Activated B cell treated with CpG ODN at 0.5 μM for 24 hours (primary cell): ENCODE data around the gene AP4S1. TPM values are rescaled to one million over a fixed set of nuclear protein-coding genes. Genes with fewer than 3 reads are reported as not detected.

Experiments used
- ATAC-seq: fragments of 200-7000 bp; cut with Tn5 transposase; one replicate; pipeline ENCODE4 v1.10.0; 2021; ENCODE audit warnings: low read depth, mild to moderate bottlenecking, moderate library complexity
- CTCF ChIA-PET: fragments of 350-600 bp; sonication (Branson Sonifier 250); formaldehyde crosslinking; loops from one replicate; lab custom pipeline; 2021; ENCODE audit warnings: antibody characterized with exemption; lab: Charles Lee
- POLR2A ChIA-PET: fragments of 350-600 bp; sonication (Branson Sonifier 250); formaldehyde crosslinking; loops from one replicate; lab custom pipeline; 2021; ENCODE audit warnings: antibody characterized with exemption; lab: Charles Lee
- DNase-seq: peaks from one replicate; pipeline ENCODE4 v3.0.0; 2022
- H3K27ac Mint-ChIP-seq: one replicate; pipeline ENCODE4 v1.8.0; 2020; ENCODE audit warnings: mixed read lengths
- H3K27me3 Mint-ChIP-seq: one replicate; pipeline ENCODE4 v1.8.0; 2021; ENCODE audit warnings: mixed read lengths
- H3K36me3 Mint-ChIP-seq: one replicate; pipeline ENCODE4 v1.8.0; 2021; ENCODE audit warnings: low read depth, mixed read lengths
- H3K4me1 Mint-ChIP-seq: one replicate; pipeline ENCODE4 v1.8.0; 2021; ENCODE audit warnings: mixed read lengths
- H3K4me3 Mint-ChIP-seq: one replicate; pipeline ENCODE4 v1.8.0; 2020; ENCODE audit warnings: mild to moderate bottlenecking, mixed read lengths
- H3K9me3 Mint-ChIP-seq: one replicate; pipeline ENCODE4 v1.8.0; 2020; ENCODE audit warnings: mixed read lengths
- CTCF ChIP-seq: fragments of 200-600 bp; IDR thresholded peaks from one replicate; pipeline ENCODE4 v1.8.0; 2022; ENCODE audit warnings: antibody characterized with exemption, mild to moderate bottlenecking
- intact Hi-C: fragments of 100-400 bp; cut with micrococcal nuclease; formaldehyde crosslinking; loops from one replicate; pipeline ENCODE4 v1.15.1; 2024
- total RNA-seq: library from RNA; stranded (reverse); gene quantifications from 2 replicates; pipeline ENCODE4 v1.2.3, GENCODE V29; 2022

The AP4S1 gene
- total RNA-seq, 1 donor from 2014 or later: 14.8 TPM

GRCh38 chr14:31026450-31027235, 1.2 kb downstream of the AP4S1 start:
- H3K4me3 Mint-ChIP-seq: peak overlapping the region; percentile 99
- ATAC-seq (peak; percentile 94), DNase-seq (peak; percentile 95)
- peaks cover 15% of the 10 kb centered on the region for H3K36me3 Mint-ChIP-seq
- CTCF ChIA-PET: interaction anchor here (1.1 to 1.2 kb wide), 3 partner anchors 47 to 181 kb away, joined by 3 to 5 read pairs (median 5); partner anchors contain the start of gene HECTD1
- peak overlapping the region; percentile 95 for H3K27ac Mint-ChIP-seq
- POLR2A ChIA-PET: interaction anchor here (0.6 to 2.8 kb wide), 16 partner anchors 8 to 1176 kb away, joined by 3 to 38 read pairs (median 4); partner anchors contain the start of genes DTD2, HEATR5A, HECTD1 and RNU6-8
- TF ChIP-seq CTCF: no peak
- intact Hi-C loops: loop anchor here (1.0 to 10.0 kb wide), 10 partner anchors 56 to 1176 kb away; partner anchors contain the start of genes ARHGAP5, COCH, DTD2 and G2E3
- H3K4me1 Mint-ChIP-seq: peaks cover 40% of the 10 kb centered on the region
- no peaks in the 10 kb centered on the region for H3K9me3 Mint-ChIP-seq
- no peaks in the 10 kb centered on the region for H3K27me3 Mint-ChIP-seq

GRCh38 chr14:31027847-31028246, 2.4 kb downstream of the AP4S1 start:
- Mint-ChIP-seq H3K4me3 (no peak overlapping the region), H3K9me3 (no peaks in the 10 kb centered on the region), H3K36me3 (peaks cover 12% of the 10 kb centered on the region), H3K4me1 (peaks cover 39% of the 10 kb centered on the region), H3K27ac (no peak overlapping the region), H3K27me3 (no peaks in the 10 kb centered on the region)
- POLR2A ChIA-PET: interaction anchor here (1.1 kb wide), 1 partner anchor 43 kb away, joined by 3 read pairs; no protein-coding TSS in a partner anchor
- intact Hi-C loops: loop anchor here (2.0 to 10.0 kb wide), 7 partner anchors 55 to 1174 kb away; partner anchors contain the start of genes ARHGAP5, COCH, G2E3 and NUBPL
- ATAC-seq (no peak), DNase-seq (no peak)
- no peak for TF ChIP-seq CTCF
- CTCF ChIA-PET: no interaction called here

GRCh38 chr14:31029016-31029970, 3.8 kb downstream of the AP4S1 start:
- ChIA-PET CTCF (interaction anchor here (1.5 kb wide), 1 partner anchor 49 kb away, joined by 3 read pairs; no protein-coding TSS in a partner anchor), POLR2A (interaction anchor here (0.6 kb wide), 1 partner anchor 29 kb away, joined by 3 read pairs; no protein-coding TSS in a partner anchor)
- no peak for TF ChIP-seq CTCF
- Mint-ChIP-seq H3K4me3 (no peak overlapping the region), H3K4me1 (peaks cover 28% of the 10 kb centered on the region), H3K27me3 (no peaks in the 10 kb centered on the region), H3K36me3 (peaks cover 13% of the 10 kb centered on the region), H3K9me3 (no peaks in the 10 kb centered on the region), H3K27ac (no peak overlapping the region)
- intact Hi-C loops: loop anchor here (5.0 to 10.0 kb wide), 5 partner anchors 157 to 1174 kb away; partner anchors contain the start of genes ARHGAP5, COCH, NUBPL and RNU6-7
- ATAC-seq (no peak), DNase-seq (no peak)

- no peak for TF ChIP-seq CTCF
- Mint-ChIP-seq H3K27me3 (no peaks in the 10 kb centered on the region), H3K27ac (no peak overlapping the region), H3K9me3 (no peaks in the 10 kb centered on the region), H3K4me1 (peaks cover 19% of the 10 kb centered on the region), H3K36me3 (peaks cover 8% of the 10 kb centered on the region), H3K4me3 (no peak overlapping the region)
- DNase-seq (no peak), ATAC-seq (no peak)
- CTCF ChIA-PET: no interaction called here
- POLR2A ChIA-PET: no interaction called here
- intact Hi-C loops: no loop called here
These were observed 5.0 kb downstream of the AP4S1 start for GRCh38 chr14:31030469-31030868.
